Tibial artery (tissue), 4 donors: ENCODE measurements around the gene NLGN3.

ENCODE experiments used
- DNase-seq, 2 donors: peaks; one replicate each; pipeline ENCODE4 v3.0.0-alpha.2; 2019
- H3K27ac ChIP-seq, 2 donors: fragments of 200-600 bp; sonication (generic) in 1 of 2; 1 replicate in 1 of 2; 2 replicates in 1 of 2; pipeline ENCODE4 v1.5.1; 2018 to 2019; ENCODE audit warnings: mild to moderate bottlenecking in 1 of 2
- H3K27me3 ChIP-seq, 2 donors: fragments of 200-600 bp; sonication (generic) in 1 of 2; one replicate each; pipeline versions ENCODE4 v1.5.1 to v1.6.0; 2016 to 2019
- H3K36me3 ChIP-seq, 3 donors: fragments of 200-600 bp; sonication (generic) in 2 of 3; one replicate each; pipeline ENCODE4 v1.5.1; 2016 to 2019; ENCODE audit warnings: mild to moderate bottlenecking in 2 of 3
- H3K4me1 ChIP-seq, 4 donors: fragments of 200-600 bp; sonication (generic) in 2 of 4; 1 replicate in 3 of 4; 2 replicates in 1 of 4; pipeline ENCODE4 v1.5.1; 2016 to 2019
- H3K4me3 ChIP-seq, 2 donors: fragments of 200-600 bp; sonication (generic) in 1 of 2; 1 replicate in 1 of 2; 2 replicates in 1 of 2; pipeline ENCODE4 v1.5.1; 2018 to 2019; ENCODE audit warnings: mild to moderate bottlenecking in 2 of 2
- H3K9me3 ChIP-seq, 3 donors: fragments of 200-600 bp; sonication (generic) in 1 of 3; one replicate each; pipeline ENCODE4 v1.5.1; 2016 to 2019
- intact Hi-C: fragments of 100-400 bp; cut with DNase I; formaldehyde crosslinking; loops from one replicate; pipeline ENCODE4 v1.15.0; 2023; ENCODE audit warnings: low total_unique reads
- TF ChIP-seq, protein P1 (sequence below), 2 experiments: fragments of 200-600 bp in 1 of 2; fragments of 450-650 bp in 1 of 2; IDR thresholded peaks; one replicate each; pipeline ENCODE4 v1.5.1; 2017 to 2019; ENCODE audit warnings: antibody characterized with exemption in 2 of 2, mild to moderate bottlenecking in 1 of 2, moderate library complexity in 1 of 2

The NLGN3 gene

GRCh38 chrX:71143508-71143907 is 1.1 kb upstream of the NLGN3 start:
- H3K9me3 ChIP-seq = no peaks in the 10 kb centered on the region
- intact Hi-C loops = no loop called here
- peaks cover 0 to 37% (median 20%) of the 10 kb centered on the region in 3 donors for H3K36me3 ChIP-seq
- TF ChIP-seq, protein P1, sequence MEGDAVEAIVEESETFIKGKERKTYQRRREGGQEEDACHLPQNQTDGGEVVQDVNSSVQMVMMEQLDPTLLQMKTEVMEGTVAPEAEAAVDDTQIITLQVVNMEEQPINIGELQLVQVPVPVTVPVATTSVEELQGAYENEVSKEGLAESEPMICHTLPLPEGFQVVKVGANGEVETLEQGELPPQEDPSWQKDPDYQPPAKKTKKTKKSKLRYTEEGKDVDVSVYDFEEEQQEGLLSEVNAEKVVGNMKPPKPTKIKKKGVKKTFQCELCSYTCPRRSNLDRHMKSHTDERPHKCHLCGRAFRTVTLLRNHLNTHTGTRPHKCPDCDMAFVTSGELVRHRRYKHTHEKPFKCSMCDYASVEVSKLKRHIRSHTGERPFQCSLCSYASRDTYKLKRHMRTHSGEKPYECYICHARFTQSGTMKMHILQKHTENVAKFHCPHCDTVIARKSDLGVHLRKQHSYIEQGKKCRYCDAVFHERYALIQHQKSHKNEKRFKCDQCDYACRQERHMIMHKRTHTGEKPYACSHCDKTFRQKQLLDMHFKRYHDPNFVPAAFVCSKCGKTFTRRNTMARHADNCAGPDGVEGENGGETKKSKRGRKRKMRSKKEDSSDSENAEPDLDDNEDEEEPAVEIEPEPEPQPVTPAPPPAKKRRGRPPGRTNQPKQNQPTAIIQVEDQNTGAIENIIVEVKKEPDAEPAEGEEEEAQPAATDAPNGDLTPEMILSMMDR (IDR thresholded peaks at IDR 0.05) = no peak
- H3K4me3 ChIP-seq = no peak overlapping the region
- no peak overlapping the region for H3K27ac ChIP-seq
- DNase-seq = peak; percentile 70 to 77
- H3K27me3 ChIP-seq = no peaks in the 10 kb centered on the region
- H3K4me1 ChIP-seq = peaks cover 0 to 34% (median 12%) of the 10 kb centered on the region in 4 donors

DNA sequence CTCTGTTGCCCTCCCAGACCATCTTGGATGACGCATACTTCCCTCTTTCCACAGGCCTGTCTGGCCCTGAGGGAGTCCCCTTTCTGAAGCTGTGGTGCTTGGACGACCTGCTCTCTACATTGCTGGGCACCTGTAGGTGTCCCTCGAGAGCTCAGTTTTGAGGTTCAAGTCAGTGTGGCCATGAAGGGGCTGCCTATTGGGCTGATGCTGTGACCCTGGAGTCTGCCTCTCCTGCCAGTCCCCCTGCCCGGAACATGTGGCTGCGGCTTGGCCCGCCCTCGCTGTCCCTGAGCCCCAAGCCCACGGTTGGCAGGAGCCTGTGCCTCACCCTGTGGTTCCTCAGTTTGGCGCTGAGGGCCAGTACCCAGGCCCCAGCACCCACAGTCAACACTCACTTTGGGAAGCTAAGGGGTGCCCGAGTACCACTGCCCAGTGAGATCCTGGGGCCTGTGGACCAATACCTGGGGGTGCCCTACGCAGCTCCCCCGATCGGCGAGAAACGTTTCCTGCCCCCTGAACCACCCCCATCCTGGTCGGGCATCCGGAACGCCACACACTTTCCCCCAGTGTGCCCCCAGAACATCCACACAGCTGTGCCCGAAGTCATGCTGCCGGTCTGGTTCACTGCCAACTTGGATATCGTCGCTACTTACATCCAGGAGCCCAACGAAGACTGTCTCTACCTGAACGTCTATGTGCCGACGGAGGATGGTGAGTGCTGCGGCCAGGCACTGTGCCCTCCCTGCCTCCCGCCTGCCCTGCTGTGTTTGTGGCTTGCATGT is 3.0 kb downstream of the NLGN3 start:
- no peaks in the 10 kb centered on the region for H3K27me3 ChIP-seq
- H3K9me3 ChIP-seq = no peaks in the 10 kb centered on the region
- intact Hi-C loops = no loop called here
- no peak overlapping the region for H3K27ac ChIP-seq
- no peak for DNase-seq
- TF ChIP-seq, protein P1 (IDR thresholded peaks at IDR 0.05) = no peak
- H3K4me3 ChIP-seq = no peak overlapping the region
- H3K4me1 ChIP-seq = peaks cover 0 to 34% (median 12%) of the 10 kb centered on the region in 4 donors
- no peaks in the 10 kb centered on the region for H3K36me3 ChIP-seq

- H3K36me3 ChIP-seq = no peaks in the 10 kb centered on the region
- no peaks in the 10 kb centered on the region for H3K9me3 ChIP-seq
- no peak overlapping the region for H3K27ac ChIP-seq
- H3K27me3 ChIP-seq = no peaks in the 10 kb centered on the region
- no peak for DNase-seq
- H3K4me1 ChIP-seq = peaks cover 0 to 31% (median 12%) of the 10 kb centered on the region in 4 donors
- TF ChIP-seq, protein P1 (IDR thresholded peaks at IDR 0.05) = no peak
- intact Hi-C loops = no loop called here
- no peak overlapping the region for H3K4me3 ChIP-seq
These were observed 3.6 kb downstream of the NLGN3 start for GRCh38 chrX:71148278-71148663.

DNA sequence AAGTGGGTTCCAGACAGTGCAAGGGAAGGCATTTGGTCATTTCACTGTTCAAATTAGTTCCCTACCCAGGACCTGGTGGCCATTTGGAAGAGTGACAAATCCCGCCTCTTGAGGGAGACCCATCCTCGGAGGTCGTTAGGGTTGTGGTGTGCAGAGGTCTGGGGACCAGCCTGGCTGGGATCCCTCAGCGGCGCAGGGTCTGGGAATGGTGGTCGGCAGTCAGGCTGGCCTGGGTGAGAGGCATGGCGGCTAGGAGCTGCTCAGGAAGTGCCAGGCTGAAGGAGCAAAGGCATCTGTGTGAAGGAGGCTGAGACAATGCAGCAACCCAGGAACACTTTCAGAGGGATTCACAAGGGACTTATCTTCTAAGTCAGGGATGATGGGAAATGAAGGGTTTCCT is 6.7 kb downstream of the NLGN3 start:
- TF ChIP-seq, protein P1 (IDR thresholded peaks at IDR 0.05) = no peak
- Histone ChIP-seq H3K27me3 (no peaks in the 10 kb centered on the region), H3K9me3 (no peaks in the 10 kb centered on the region), H3K4me3 (no peak overlapping the region), H3K27ac (no peak overlapping the region), H3K36me3 (no peaks in the 10 kb centered on the region), H3K4me1 (peaks cover 0 to 5% (median 0%) of the 10 kb centered on the region in 4 donors)
- DNase-seq = no peak
- intact Hi-C loops = no loop called here

DNA sequence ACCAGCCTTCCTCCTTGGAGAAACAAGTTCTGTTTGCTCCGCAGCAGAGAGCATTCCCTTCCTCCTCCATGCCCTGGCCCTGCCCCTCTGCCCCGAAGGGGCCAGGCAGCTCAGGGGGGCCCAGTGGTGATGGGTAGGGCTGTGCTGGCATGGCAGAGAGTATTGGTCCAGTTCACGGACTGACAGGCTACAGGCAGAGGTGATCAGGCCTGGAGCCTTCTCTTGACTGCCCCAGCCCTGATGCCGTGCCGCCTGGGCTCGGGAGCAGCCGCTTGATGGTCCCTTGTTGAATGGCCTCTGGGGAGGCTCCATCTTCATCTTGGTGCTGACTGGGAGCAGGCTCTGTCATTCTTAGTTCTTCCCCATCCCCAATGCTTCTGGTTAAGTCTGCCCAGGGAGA is 9.6 kb downstream of the NLGN3 start:
- intact Hi-C loops = no loop called here
- Histone ChIP-seq H3K4me1 (no peaks in the 10 kb centered on the region), H3K36me3 (no peaks in the 10 kb centered on the region), H3K27me3 (no peaks in the 10 kb centered on the region), H3K4me3 (no peak overlapping the region), H3K9me3 (no peaks in the 10 kb centered on the region), H3K27ac (no peak overlapping the region)
- TF ChIP-seq, protein P1 (IDR thresholded peaks at IDR 0.05) = no peak
- DNase-seq = no peak
